HG03442 (cell line): ENCODE results near the gene ARID5A.
A peak's percentile ranks its signal among the peaks of the same experiment; 100 is the strongest.

Experiments
- ATAC-seq: cut with Tn5 transposase; IDR thresholded peaks from one replicate; pipeline ENCODE4 v1.9.1; 2021; ENCODE audit warnings: mild to moderate bottlenecking, moderate library complexity; ENCODE audit not compliant: unreplicated experiment

Gene ARID5A

GRCh38 chr2:96526101-96526591 lies 10.4 kb upstream of the ARID5A start:
- ATAC-seq: no peak

GRCh38 chr2:96526615-96527285 lies 9.8 kb upstream of the ARID5A start:
- no peak for ATAC-seq

- ATAC-seq: peak; percentile 29
Observed at GRCh38 chr2:96527286-96528005, 9.1 kb upstream of the ARID5A start.

GRCh38 chr2:96528006-96528699 lies 8.4 kb upstream of the ARID5A start:
- ATAC-seq: no peak

GRCh38 chr2:96528700-96529375 lies 7.7 kb upstream of the ARID5A start:
- ATAC-seq: no peak

GRCh38 chr2:96529376-96530143 lies 7.0 kb upstream of the ARID5A start:
- no peak for ATAC-seq

GRCh38 chr2:96530144-96530430 lies 6.5 kb upstream of the ARID5A start:
- no peak for ATAC-seq

GRCh38 chr2:96530474-96531357 lies 5.8 kb upstream of the ARID5A start:
- no peak for ATAC-seq

- ATAC-seq: no peak
Observed at GRCh38 chr2:96531366-96531765, 5.2 kb upstream of the ARID5A start.

GRCh38 chr2:96531872-96532505 lies 4.6 kb upstream of the ARID5A start:
- peak; percentile 25 for ATAC-seq

GRCh38 chr2:96532641-96533291 lies 3.8 kb upstream of the ARID5A start:
- no peak for ATAC-seq

GRCh38 chr2:96533292-96534073 lies 3.1 kb upstream of the ARID5A start:
- no peak for ATAC-seq

GRCh38 chr2:96534141-96534540 lies 2.4 kb upstream of the ARID5A start:
- ATAC-seq: no peak

GRCh38 chr2:96534701-96535181 lies 1.8 kb upstream of the ARID5A start:
- no peak for ATAC-seq

- ATAC-seq: no peak
Observed at GRCh38 chr2:96535331-96535730, 1.2 kb upstream of the ARID5A start.

GRCh38 chr2:96537066-96537733 lies 648 bp downstream of the ARID5A start:
- peak; percentile 37 for ATAC-seq
